Dermis blood vessel endothelial cell (primary cell): Measurements from ENCODE around the gene EBLN2. TPM values are rescaled to one million over a fixed set of nuclear protein-coding genes. Genes with fewer than 3 reads are reported as not detected.
A peak's percentile ranks its signal among the peaks of the same experiment; 100 is the strongest.
"Not testable (repeated sequence)": the region's sequence is repeated elsewhere in the genome, so short reads cannot be mapped to it uniquely, and the experiment has no call there.

Source experiments
- DNase-seq: peaks from one replicate; pipeline ENCODE4 v3.0.0; 2010
- total RNA-seq: library from RNA; depleted of rRNA; stranded (reverse); fragments of >200 nt; gene quantifications from 2 replicates; pipeline ENCODE4 v1.2.3, GENCODE V29; 2014

Gene EBLN2
- total RNA-seq, 1 donor from 2014 or later, result 9.7 TPM

DNA sequence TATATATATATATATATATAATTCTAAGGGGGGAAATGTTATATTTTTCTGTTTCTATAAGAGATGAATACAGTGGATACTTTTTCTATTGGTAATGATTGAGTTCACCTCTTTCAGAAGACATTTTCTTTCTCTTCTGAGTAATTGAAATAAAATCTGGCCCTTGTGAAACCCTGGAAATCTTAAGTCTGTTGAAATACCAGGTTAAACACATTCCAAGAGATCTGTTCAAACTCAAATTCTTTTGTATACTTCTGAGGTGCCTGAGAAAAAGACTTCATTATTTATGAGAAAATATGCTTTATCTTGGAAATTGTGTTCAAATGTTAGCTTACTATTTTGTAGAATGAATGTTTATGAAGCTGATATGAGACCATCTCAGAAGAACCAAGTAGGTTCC, 4.8 kb downstream of the EBLN2 start:
- not testable (repeated sequence) for DNase-seq

DNA sequence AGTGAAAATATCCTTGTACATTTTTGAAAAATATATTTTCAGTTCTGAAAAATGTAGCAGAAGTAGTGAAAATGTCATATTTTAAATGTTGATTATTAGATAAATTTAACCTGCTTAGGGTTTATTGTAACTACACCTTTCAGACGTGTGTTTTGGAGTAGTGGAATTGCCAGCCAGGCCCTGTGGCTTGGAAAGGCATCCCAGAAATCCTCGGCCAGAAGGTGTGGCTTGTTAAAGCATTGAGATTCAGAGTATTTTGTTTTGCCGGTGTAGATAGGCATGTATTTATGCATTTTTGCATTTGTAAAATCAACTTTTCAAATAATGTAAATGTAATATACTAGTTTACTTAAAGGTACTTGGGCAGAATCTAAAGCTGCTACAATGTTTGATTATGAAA, 7.0 kb downstream of the EBLN2 start:
- DNase-seq, result no peak

DNA sequence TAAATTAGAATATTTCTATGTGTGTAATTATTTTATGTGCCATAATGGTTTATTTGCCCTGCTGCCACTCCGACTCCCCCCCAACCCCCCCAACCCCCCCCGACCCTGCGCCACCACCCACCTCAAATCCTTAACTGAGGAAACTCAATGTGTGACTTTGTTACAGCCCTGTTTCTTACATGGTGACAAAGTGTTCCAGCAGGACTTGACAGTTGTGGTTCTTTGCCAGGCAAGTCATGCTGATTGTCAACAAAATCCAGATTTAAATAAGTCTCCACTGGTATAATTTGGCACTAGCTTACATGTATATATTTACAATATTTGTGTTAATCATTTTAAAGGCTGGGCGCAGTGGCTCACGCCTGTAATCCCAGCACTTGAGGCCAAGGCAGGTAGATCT, 7.7 kb downstream of the EBLN2 start:
- DNase-seq, result no peak

DNA sequence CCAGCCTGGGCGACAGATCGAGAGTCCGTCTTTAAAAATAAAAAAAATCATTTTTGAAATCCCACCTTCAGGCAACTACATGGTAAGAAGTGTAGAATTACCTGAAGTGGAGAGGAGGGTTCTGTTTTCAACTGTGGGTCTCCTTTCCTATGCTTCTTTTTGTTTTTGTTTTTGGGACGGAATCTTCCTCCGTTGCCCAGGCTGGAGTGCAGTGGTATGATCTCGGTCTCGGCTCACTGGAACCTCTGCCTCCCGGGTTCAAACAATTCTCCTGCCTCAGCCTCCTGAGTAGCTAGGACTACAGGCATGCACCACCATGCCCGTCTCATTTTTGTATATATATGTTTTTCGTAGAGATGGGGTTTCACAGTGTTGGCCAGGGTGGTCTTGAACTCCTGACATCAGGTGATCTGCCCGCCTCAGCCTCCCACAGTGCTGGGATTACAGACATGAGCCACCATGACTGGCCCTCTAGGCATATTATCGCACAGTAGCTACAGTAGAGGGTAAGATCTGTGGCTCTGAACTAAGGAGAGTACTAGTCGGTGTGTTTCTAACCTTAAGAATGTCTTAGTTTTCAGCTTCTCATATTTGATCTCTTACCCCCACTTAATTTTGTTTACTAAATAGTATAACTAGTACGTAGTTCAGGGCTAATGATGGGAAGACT, 8.5 kb downstream of the EBLN2 start:
- DNase-seq, result no peak

DNA sequence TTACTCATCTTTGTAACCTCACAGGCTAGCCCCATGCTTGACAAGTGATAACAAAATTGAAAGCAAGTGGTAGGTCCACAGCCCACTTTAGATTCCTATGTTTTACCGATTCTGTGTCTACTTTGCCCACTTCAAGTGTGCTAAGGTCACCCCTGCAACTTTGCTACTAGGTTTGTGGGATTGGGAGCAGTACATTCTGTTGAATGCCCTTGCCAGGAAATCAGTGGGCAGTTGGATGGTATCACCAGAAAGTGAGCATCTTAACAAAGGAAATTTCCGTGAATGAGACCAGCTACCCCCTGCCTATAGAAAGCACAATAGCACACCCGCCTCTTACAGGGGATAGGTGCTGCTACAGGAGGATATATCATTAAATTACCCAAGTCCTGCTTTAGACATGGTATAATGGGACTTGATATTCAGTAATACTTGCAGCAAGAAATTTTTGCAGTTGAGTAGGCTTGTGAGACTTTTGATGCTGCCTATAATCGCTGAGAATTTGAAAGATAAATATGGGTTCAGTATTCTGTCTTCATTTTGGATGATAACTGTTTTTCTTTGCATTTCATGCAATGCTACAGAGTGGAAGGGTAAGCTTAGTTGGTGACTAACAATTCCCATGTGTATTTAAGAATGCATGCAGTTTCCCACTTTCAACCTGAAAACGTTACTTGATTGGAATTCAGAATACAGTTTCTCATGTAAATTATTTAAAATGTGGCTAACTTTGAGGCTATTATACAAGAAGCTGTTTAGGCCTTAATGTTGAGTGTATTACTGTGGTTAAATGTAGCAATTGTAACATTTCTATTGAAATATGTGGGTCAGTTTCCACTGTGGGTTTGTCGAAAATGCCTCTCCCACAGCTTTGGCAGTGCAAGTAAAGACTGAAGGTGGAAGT, 9.5 kb downstream of the EBLN2 start:
- no peak for DNase-seq

DNA sequence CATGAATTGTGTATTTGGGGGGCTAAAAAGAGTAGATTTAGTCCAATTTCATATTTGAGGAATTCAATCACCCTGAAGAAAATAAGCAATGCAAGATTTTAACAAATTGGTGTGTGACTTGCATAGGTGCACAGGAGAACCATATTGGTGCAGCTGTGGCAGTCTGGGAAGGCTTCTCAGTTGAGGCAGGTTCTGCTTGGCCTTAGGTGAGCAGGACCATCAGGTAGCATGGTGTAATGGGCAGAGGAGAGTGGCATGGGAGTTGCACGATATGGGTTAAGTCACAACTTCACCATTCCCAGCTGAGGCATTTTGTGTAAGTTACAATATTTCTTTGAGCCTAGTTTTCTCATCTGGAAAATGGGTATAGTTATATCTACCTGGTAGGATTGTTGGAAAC, 10.5 kb downstream of the EBLN2 start:
- no peak for DNase-seq

DNA sequence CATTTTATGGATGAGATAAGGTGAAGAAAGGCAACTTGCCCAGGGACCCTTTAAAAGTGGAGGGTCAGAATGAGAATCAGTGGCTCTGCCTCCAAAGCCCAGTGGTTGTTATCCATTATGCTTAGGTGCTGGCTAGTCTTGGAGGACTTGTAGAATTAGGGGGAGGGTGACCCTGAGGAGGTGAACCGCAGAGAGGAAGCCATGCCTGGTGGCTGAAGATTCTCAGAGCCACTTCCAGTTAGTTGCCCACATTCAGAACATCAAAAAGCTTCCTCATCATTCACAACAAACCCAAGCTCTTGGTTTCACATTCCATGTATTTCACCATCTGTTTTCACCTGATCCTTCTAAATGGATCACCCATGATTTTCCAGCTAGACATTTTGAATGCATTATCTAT, 11.2 kb downstream of the EBLN2 start:
- DNase-seq, result no peak

DNA sequence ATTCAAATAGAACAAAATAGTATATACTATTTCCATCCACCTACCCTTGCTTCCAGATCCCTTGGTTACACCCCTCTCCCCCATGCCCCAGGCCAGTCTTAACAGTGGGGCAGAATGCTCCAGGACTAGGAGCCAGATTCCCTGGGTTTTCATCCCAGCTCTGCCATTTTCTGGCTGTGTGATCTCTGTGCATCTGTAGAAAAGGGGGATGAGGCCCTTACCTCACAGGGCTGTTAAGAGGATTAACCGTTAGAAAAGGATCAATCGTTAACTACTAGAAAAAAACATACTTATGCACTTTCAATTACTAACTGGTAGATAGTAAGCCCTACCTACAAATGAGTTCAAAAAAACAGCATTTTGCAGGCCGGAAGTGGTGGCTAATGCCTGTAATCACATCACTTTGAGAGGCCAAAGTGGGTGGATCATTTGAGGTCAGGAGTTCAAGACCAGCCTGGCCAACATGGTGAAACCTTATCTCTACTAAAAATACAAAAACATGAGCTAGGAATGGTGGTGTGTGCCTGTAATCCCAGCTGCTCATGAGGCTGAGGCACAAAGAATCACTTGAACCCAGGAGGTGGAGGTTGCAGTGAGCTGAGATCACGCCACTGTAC, 11.7 kb downstream of the EBLN2 start:
- no peak for DNase-seq

DNA sequence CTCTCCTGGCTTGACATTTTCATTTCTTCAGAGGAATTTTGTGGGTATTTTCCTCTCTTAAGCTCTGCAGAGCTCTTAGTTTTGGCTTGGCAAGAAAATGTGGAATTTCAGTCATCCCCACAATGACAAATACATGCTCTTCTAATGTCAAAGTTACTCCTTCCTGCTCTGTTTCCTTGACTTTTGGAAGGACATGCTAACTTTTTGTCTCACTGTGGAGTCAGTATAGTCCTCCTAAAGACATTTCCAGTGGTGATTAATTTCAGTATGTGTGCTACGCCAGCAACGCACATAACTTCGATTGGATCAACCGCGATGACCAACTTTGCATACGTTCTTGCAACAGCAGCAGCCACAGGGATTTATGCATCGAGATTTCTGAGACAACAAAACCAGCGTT, 13.3 kb downstream of the EBLN2 start:
- no peak for DNase-seq

DNA sequence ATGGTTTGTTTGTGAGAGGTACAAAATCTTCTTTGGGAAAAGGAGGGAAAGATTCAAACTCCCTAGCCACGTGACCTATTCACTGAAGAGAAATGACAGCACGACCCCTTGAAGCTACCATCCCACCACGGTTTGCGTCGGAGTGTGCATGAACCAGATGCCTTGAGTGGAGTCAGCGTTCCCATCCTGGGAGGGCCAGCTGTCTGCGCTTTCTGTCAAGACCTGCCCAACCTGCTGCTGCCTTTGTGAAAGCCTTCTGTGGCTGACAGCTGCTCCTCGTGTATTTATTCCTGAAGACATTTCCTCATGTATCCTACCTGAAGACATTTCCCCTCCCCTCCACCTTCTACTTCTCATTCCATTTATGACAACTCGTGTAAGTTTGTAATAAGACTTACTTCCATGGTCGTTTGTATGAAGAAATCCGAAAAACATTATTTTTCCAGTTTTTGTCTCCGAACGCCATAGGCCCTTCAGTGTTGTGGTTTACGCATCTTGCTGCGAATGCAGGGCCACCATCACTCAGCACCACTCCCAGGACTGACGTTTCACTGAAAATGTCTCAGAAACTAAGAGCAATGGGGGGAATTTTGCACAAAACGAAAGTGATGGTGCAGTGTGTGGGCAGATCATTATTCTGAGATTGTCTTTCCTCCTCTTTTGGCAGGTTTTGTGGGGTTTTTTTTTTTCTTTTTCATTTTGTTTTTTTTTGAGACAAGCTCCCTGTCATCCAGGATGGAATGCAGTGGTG, 18.9 kb downstream of the EBLN2 start:
- no peak for DNase-seq

DNA sequence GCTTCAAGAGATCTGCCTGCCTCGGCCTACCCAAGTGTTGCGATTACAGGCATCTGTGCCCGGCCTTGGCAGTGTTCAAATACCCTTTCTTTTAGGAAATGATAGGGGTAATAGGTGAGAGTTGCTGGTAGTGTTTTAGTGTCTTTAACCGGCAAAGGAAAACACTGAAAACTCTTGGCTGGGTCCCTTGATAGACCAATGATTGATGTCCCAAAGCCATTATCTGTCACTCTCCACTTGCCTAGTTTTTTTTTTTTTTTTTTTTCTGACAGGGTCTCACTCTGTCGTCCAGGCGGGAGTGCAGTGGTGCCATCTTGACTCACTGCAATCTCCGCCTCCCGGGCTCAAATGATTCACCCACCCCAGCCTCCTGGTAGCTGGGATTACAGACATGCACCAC, 19.7 kb downstream of the EBLN2 start:
- no peak for DNase-seq

DNA sequence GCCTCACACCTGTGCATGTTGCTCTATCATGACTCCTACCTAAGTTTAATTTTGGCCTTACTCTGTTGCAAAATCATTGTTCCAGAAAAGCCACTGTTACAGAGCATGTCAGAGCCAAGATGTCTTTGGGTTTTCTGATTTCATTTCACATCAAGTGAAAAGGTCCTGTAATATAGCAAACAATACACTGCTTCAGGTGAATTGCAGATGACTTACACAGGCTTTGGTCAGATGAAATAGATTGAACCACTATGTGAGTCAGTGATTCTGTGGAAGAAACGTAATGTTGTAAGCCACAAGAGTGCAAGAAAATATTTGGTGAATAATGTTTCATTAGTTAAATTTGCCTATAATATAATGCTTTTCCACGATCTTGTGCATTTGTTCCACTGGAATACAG, 22.7 kb downstream of the EBLN2 start:
- no peak for DNase-seq

DNA sequence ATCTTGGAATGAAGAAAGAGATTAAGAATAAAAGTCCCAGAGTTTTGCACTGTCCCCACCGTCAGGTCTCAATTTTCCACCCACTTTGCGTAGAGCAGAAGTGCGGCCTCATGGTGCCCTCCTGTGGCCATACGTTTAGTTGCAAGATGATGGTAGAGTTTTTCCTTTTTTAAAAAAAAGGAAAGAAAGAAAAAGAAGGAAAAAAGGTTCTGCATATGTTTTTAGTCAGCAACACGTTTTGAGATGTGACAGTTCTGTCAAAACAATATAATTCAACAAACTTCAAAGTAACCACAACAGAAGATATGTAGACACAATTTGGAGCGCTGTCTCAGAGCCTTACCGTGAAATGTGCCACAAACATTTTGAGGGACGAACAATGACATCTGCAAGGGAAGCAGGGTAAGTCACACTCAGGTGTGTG, 24.6 kb downstream of the EBLN2 start:
- peak; percentile 69 for DNase-seq

DNA sequence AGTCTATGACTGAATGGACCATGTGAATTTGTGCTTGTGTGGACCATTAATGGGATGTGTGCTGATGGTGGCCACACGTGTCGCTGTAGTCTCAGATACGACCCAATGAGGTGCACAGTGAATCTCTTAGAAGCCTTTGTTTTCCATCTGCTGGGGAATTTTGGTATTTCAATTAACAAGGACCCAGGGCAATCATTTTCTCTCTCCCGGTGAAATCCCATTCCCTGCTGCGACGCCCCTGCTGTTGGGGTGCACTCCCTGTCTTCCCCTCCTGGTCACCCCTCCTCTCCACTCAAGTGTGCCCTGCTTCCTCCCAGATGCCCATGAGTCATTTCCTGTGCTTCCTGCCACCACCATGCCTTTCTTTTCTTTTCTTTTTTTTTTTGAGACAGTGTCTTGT, 32.7 kb downstream of the EBLN2 start:
- DNase-seq, result peak; percentile 35

DNA sequence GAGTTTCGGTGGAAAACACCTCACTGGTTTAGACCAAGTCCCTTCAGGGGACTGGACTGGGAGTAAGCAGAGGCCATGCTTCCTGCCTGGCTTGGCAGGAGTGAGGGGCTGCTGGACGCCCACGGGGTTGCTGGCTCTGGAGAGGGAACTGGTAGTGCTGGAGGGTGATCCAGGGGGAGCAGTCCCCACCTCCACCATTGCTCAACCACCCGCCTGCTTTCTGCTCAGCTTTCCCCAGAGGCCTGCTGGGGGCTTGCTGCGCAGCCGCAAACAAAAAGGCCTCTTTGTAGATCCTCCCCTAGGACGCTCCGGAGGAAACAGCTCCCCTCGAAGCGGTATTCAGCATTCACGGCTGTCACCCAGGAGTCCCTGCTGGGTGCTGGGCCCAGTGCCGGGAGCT, 33.5 kb downstream of the EBLN2 start:
- no peak for DNase-seq

DNA sequence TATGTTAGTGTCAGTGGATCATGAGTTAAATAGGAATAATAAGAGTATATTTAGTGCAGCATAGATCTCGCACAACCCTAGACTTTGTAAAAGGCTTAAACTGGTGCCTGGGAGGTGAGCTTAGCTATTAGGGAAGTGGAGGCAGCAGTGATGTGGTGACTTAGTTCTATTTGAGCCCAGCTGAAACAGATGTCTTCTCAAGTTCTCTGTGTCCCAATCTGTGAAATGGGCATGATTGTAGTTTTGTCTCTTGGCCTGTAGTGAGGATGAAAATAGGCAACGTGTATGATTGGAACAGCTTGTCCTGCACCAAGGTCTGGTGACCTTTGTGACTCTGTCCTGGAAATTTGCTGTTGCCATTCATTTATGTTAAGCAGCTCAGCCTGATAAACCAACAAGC, 34.7 kb downstream of the EBLN2 start:
- no peak for DNase-seq

DNA sequence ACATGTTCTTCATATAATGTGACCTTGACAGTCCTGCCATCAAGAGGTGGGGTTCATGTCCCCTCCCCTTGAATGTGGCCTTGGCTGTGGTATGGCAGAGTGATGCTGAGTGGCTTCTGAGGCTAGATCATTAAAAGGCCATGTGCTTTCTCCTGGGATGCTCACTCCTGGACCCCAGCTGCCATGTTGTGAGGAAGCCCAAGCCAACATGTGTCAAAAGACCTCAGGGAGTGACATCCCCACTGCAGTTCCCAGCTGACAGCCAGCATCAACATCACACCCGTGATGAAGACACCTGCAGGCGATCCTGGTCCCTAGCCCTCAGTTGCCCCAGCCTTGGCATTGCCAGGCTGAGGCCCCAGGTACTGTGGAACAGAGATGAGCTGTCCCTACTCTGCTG, 36.6 kb downstream of the EBLN2 start:
- DNase-seq, result no peak

DNA sequence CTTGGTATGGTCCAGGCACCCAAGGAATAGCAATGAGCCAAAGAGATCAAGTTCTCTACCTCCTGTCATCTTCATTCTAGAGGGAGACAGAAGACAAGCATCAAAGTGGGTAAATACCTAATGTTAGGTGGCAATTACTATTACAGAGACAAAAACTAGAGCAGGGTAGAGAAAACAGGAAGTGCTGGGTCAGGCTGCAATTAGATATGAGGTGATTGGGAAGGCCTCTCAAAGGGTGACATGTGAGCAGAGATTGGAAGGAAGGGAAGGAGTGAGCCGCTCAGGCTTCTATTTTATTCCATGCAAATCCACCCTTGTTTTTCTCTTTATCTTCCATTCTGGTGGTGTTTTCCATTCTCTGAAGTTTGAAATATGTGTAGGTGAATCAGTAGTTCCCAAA, 37.4 kb downstream of the EBLN2 start:
- no peak for DNase-seq

DNA sequence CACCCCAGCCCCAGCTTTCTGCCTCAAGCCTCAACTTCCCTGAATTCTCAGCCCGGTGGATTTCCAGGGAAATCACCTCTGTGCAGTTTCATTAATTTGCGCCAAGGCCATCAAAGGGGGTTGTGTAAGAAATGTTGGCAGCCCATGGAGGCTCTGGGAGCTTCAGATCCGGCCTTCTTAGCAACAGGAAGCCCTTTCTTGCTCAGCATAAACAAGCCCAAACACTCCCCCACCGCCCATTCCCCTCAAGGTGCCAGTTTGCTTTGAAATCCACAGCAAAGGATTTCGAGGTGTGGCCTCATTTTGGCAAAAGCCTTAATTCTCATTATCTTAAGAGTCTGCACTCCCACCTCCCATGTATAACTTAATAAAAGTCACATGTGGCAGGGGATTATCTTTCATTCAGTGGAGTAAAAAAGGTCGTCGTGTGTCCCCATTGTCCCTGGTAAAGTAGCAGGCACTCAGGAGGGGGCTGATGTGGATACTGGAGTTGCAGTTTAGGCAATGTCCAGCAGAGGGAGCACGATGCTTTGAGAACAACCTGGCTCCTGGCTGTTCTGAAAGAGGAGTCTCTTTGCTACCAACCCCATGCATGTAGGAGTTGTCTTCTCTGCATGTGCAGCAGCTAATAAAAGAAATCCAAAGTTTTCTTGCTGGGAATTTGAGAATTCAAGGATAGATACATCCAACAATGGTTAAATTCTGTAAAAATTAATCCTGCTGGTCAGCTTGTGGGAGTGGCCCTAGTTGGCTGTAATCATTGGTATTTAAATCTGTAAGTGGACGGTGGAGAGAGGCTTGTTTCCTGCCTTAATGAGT, 39.5 kb downstream of the EBLN2 start:
- DNase-seq, result peak; percentile 89

DNA sequence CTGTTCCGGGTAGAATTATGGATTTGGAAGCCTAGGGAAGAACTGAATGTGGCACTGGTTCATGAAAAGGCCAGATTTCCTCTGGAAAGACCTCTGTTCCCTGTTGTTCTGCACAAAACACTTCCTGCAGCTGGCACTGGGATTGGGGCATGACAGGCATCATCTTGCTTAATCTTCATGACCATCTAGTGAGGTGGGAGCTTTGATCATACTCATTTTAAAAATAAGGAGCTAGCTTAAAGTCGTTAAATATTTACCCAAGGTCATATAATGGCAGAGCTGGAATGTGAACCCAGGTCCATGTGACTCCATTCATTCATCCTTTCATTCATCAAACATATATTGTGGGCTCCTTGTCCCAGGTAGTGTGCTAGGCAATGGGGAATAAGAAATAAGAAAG, 40.4 kb downstream of the EBLN2 start:
- DNase-seq, result no peak

DNA sequence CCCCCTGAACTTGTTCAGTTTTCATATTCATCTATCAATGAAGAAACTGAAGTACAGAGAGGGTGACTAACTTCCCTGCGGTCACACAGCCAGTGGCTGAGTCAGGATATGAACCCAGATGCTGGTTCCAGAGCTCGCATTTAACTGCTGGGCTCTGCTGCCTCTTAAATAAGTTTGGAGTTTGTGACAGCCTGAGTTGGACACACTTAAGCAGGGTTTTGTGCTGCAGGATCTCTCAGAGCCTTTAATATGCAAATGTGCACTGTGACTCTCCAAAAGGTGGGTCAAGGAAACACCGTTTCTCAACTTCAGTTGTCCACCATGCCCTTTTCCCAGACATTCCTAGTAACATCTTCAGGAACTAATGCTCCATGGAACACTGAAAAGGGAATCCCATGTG, 45.8 kb downstream of the EBLN2 start:
- no peak for DNase-seq

DNA sequence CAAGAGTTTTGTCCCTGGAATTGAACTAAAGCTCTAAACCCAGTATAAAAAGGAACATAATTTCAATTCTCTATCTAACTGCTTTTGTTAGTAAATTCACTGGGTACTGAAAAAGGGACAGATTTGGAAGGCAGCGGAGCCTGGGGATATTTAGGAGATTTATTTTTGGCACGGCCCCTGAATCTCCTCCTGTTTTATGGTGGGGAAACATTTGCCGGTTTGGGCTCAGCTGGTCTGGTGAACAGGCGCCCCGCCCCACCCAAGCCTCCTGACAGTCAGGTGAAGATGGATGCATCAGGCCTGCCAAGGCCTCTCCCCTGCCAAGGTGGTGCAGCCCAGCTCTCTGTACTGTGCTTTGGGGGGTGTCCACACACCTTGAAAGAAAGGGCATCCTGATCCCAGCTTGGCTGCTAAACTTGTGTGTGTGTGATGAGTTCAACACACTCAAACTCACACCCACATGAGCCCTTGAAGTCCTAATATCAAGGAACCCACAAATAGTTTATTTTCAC, 46.3 kb downstream of the EBLN2 start:
- no peak for DNase-seq
